GM18498 (cell line): ENCODE data around the gene CYP11A1.

ENCODE experiments used
- ATAC-seq: cut with Tn5 transposase; IDR thresholded peaks from one replicate; pipeline ENCODE4 v1.9.1; 2021; ENCODE audit warnings: mild to moderate bottlenecking, moderate library complexity; ENCODE audit not compliant: unreplicated experiment

Gene CYP11A1

GRCh38 chr15:74328331-74329056, 39.0 kb downstream of the CYP11A1 start:
- ATAC-seq = no peak

- no peak for ATAC-seq
Observed at GRCh38 chr15:74327756-74328155, 39.7 kb downstream of the CYP11A1 start.

- ATAC-seq = no peak
Observed at GRCh38 chr15:74326746-74327145, 40.7 kb downstream of the CYP11A1 start.

- no peak for ATAC-seq
Observed at GRCh38 chr15:74324714-74325113, 42.7 kb downstream of the CYP11A1 start.

GRCh38 chr15:74322558-74323180, 44.8 kb downstream of the CYP11A1 start:
- ATAC-seq = no peak

- ATAC-seq = no peak
Observed at GRCh38 chr15:74320352-74321247, 46.8 kb downstream of the CYP11A1 start.

- ATAC-seq = no peak
Observed at GRCh38 chr15:74319596-74320351, 47.7 kb downstream of the CYP11A1 start.

GRCh38 chr15:74319138-74319460, 48.3 kb downstream of the CYP11A1 start:
- no peak for ATAC-seq

GRCh38 chr15:74318376-74319137, 48.9 kb downstream of the CYP11A1 start:
- no peak for ATAC-seq

- no peak for ATAC-seq
Observed at GRCh38 chr15:74317820-74318375, 49.5 kb downstream of the CYP11A1 start.

- ATAC-seq = no peak
Observed at GRCh38 chr15:74316141-74316540, 51.3 kb downstream of the CYP11A1 start.

GRCh38 chr15:74315626-74316025, 51.8 kb downstream of the CYP11A1 start:
- no peak for ATAC-seq

- ATAC-seq = no peak
Observed at GRCh38 chr15:74314795-74315438, 52.5 kb downstream of the CYP11A1 start.

GRCh38 chr15:74313889-74314288, 53.6 kb downstream of the CYP11A1 start:
- no peak for ATAC-seq

GRCh38 chr15:74312445-74313007, 54.9 kb downstream of the CYP11A1 start:
- ATAC-seq = no peak

GRCh38 chr15:74311734-74312444, 55.6 kb downstream of the CYP11A1 start:
- no peak for ATAC-seq

GRCh38 chr15:74307827-74308811, 59.3 kb downstream of the CYP11A1 start:
- ATAC-seq = no peak
